Neutrophil (primary cell): ENCODE measurements around the gene ZNF181.
A peak's percentile ranks its signal among the peaks of the same experiment; 100 is the strongest.

Experiments used
- H3K27ac ChIP-seq: fragments of 200-600 bp; sonication (generic); 2 replicates; pipeline ENCODE4 v1.5.1; 2016; ENCODE audit warnings: mild to moderate bottlenecking, moderate library complexity
- H3K27me3 ChIP-seq: fragments of 200-600 bp; sonication (generic); 2 replicates; pipeline ENCODE4 v1.6.0; 2016; ENCODE audit warnings: mild to moderate bottlenecking
- H3K36me3 ChIP-seq: fragments of 200-600 bp; sonication (generic); 2 replicates; pipeline ENCODE4 v1.5.1; 2017
- H3K4me1 ChIP-seq, 2 experiments: fragments of 200-600 bp in 1 of 2; sonication (generic) in 1 of 2; 1 replicate in 1 of 2; 2 replicates in 1 of 2; pipeline versions ENCODE4 v1.5.1 to v1.6.1; 2013 to 2016; ENCODE audit warnings: low read depth in 1 of 2, low read length in 1 of 2, mild to moderate bottlenecking in 1 of 2, moderate library complexity in 1 of 2; ENCODE audit not compliant: control insufficient read depth in 1 of 2, insufficient read depth in 1 of 2
- H3K4me3 ChIP-seq, 2 experiments: fragments of 200-600 bp in 1 of 2; sonication (generic) in 1 of 2; 1 replicate in 1 of 2; 2 replicates in 1 of 2; pipeline ENCODE4 v1.5.1; 2013 to 2016; ENCODE audit warnings: low read depth in 1 of 2, low read length in 1 of 2, mild to moderate bottlenecking in 1 of 2, moderate library complexity in 1 of 2
- H3K9me3 ChIP-seq: fragments of 200-600 bp; sonication (generic); 2 replicates; pipeline ENCODE4 v1.5.1; 2016
- TF ChIP-seq, protein P1 (sequence below): fragments of 200-600 bp; sonication (generic); IDR thresholded peaks from 2 replicates; pipeline ENCODE4 v1.5.1; 2016; ENCODE audit warnings: antibody characterized with exemption

The ZNF181 gene

DNA sequence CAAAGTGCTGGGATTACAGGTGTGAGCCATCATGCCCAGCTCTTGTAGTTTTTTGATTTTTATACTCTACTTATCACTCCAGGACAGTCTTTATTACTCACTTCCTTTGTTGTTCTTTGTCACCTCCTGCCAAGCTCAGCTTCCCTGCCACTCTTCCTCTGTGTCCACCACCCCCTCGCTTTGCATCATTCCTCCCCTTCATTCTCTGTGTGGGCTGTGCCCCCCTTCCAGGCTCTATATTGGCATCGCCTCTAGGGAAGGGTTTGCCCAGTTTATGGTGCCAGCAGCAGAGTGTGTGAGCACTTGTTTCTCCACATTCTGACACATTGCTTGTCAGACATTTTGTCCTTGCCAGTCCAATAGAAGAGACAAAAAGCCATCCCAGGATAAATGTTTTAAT lies 41.5 kb upstream of the ZNF181 start:
- no peaks in the 10 kb centered on the region for H3K9me3 ChIP-seq
- H3K4me1 ChIP-seq, result no peaks in the 10 kb centered on the region
- H3K27me3 ChIP-seq, result peaks cover 9% of the 10 kb centered on the region
- no peaks in the 10 kb centered on the region for H3K36me3 ChIP-seq
- TF ChIP-seq, protein P1, sequence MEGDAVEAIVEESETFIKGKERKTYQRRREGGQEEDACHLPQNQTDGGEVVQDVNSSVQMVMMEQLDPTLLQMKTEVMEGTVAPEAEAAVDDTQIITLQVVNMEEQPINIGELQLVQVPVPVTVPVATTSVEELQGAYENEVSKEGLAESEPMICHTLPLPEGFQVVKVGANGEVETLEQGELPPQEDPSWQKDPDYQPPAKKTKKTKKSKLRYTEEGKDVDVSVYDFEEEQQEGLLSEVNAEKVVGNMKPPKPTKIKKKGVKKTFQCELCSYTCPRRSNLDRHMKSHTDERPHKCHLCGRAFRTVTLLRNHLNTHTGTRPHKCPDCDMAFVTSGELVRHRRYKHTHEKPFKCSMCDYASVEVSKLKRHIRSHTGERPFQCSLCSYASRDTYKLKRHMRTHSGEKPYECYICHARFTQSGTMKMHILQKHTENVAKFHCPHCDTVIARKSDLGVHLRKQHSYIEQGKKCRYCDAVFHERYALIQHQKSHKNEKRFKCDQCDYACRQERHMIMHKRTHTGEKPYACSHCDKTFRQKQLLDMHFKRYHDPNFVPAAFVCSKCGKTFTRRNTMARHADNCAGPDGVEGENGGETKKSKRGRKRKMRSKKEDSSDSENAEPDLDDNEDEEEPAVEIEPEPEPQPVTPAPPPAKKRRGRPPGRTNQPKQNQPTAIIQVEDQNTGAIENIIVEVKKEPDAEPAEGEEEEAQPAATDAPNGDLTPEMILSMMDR, result no peak
- H3K27ac ChIP-seq, result no peak overlapping the region
- H3K4me3 ChIP-seq, result no peak overlapping the region

DNA sequence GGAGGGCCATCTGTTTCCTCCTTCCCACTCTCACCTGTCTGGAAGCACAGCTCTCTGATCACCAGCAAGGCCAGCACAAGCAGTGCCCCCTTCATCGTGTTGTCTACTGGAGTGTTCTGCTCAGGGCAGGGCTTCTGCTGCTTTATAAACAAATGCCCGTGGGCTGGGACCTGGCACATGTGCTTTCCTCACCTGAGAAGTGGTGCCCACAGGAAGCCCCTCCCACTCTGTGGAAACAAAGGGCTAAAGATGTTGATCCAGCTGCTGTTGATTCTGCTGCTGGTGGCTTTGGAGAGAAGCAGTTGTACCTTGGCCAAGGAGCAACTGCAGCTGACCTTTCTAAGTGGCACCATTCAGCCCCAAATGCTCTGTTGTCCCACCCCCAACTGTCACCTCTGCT lies 26.4 kb upstream of the ZNF181 start:
- H3K9me3 ChIP-seq, result no peaks in the 10 kb centered on the region
- TF ChIP-seq, protein P1, result no peak
- no peaks in the 10 kb centered on the region for H3K36me3 ChIP-seq
- no peak overlapping the region for H3K27ac ChIP-seq
- H3K27me3 ChIP-seq, result no peaks in the 10 kb centered on the region
- no peak overlapping the region for H3K4me3 ChIP-seq
- H3K4me1 ChIP-seq, result no peaks in the 10 kb centered on the region

DNA sequence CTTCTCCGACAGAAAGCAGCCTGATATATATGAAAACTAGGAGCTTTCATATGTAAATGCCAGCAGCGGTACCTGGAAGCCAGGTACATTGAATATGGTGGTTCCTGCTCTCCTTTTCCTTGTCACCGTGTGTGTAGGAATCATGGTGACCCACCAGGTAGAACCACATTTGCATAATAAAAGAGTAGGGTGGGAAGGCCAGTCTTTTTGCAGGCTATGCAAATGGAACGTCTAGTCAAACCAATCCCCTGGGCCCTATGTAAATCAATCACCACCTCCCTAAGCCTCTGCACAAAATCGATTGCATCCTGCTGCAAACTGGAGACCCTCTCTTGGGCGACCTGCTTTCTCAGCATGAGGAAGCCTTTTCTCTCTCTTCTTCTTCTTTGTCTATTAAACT lies 22.2 kb upstream of the ZNF181 start:
- no peaks in the 10 kb centered on the region for H3K27me3 ChIP-seq
- H3K36me3 ChIP-seq, result no peaks in the 10 kb centered on the region
- H3K9me3 ChIP-seq, result peaks cover 17% of the 10 kb centered on the region
- H3K27ac ChIP-seq, result no peak overlapping the region
- H3K4me1 ChIP-seq, result no peaks in the 10 kb centered on the region
- TF ChIP-seq, protein P1, result no peak
- no peak overlapping the region for H3K4me3 ChIP-seq

DNA sequence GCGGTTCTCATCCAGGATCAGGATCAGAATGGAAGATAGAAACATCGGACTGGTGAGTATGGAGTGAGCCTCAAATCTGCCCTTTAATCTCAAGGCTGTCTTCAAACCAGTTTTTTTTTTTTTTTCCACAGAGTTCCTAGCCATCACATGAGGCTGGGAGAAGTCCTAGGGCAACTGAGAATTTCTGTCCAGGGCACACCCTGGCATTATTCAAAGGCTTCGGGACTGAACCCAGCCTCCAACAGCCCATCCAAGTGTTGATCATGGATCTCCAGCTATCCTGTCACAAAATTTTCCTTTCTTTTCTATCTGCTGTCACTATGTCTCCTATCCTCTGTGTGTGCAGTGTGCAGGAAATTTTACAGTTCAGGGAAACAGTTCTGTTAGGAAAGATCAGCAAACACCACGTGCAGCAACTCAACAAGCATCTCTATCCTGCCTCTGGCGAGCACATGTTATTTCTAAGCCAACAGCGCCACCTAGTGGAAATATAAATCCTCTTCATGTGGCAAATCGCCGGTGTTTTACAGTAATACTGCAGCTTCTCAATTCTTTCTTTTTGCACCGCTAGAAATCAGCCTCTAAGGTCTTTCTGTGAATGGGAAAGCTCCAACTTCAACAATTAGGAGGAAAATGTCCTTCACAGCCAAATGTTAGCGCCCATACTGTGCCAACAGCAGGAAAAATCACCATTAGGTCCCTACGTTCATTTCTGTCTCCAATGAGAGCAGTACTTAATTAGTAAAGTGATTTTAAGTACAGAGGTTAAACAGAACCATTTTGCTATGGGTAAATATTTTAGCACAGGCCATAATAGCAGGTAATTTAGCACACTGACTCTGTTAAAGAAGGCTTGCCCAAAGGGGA lies 21.4 kb upstream of the ZNF181 start:
- TF ChIP-seq, protein P1, result peak; percentile 66
- Histone ChIP-seq H3K27me3 (peaks cover 5% of the 10 kb centered on the region), H3K36me3 (no peaks in the 10 kb centered on the region), H3K4me3 (no peak overlapping the region), H3K27ac (no peak overlapping the region), H3K9me3 (peaks cover 17% of the 10 kb centered on the region), H3K4me1 (no peaks in the 10 kb centered on the region)

DNA sequence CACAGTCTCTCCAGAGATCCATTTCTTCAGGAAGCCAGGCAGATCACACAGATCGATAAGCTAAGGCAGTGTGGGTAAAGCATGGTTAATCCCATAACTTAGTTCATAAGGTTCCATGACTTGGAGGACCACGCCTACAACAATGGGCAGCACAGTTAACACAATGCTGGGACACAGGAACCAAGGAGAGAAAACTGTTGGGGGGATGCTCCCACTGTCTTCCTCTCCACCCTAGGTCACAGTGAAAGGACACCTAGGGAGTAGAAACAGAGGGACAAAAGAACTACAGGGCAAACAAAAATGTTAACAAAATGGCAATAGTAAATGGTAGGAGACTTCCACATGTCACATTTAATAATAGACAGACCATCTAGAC lies 20.8 kb upstream of the ZNF181 start:
- H3K27ac ChIP-seq, result no peak overlapping the region
- no peaks in the 10 kb centered on the region for H3K4me1 ChIP-seq
- TF ChIP-seq, protein P1, result no peak
- no peaks in the 10 kb centered on the region for H3K36me3 ChIP-seq
- peaks cover 6% of the 10 kb centered on the region for H3K27me3 ChIP-seq
- H3K4me3 ChIP-seq, result no peak overlapping the region
- H3K9me3 ChIP-seq, result peaks cover 17% of the 10 kb centered on the region
